NCI-H1694 treated with DMSO at 0.1 percent for 48 hours (cell line): Measurements from ENCODE around the gene CDKAL1.
"Not testable (repeated sequence)": the region's sequence is repeated elsewhere in the genome, so short reads cannot be mapped to it uniquely, and the experiment has no call there.

Experiments
- DNase-seq: peaks from one replicate; lab custom pipeline; 2025; lab: John Stamatoyannopoulos, UW

CDKAL1 gene

GRCh38 chr6:20746024-20746423 lies 211.8 kb downstream of the CDKAL1 start:
- DNase-seq = no peak

DNA sequence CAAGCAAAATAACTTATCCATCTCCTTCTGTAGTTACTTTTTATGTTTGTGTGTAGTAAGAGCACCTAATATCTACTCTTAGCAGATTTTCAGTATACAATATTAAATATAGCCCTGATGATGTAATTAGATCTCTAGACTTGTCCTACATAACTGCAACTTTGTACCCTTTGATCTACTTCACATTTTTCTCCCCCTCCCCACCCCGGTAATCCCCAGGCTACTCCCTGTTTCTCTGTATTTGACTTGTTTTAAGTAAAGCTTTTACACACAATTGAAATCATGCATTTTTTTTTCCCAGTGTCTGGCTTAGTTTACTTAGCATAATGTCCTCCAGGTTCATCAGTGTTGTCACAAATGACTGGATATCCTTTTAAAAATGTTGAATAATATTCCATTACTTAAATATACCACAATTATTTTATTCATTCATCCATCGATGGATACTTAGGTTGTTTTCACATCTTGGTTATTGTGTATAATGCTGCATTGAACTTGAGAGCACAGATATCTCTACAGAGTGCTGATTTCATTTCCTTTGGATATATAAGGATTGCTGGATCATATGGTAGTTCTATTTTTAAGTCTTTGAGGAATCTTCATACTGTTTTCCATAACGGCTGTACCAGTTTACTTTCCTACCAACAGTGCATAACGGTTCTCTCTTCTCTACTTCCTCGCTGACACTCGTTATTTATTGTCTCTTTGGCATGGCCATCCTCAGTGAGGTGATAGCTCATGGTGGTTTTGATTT lies 212.7 kb downstream of the CDKAL1 start:
- DNase-seq = no peak

DNA sequence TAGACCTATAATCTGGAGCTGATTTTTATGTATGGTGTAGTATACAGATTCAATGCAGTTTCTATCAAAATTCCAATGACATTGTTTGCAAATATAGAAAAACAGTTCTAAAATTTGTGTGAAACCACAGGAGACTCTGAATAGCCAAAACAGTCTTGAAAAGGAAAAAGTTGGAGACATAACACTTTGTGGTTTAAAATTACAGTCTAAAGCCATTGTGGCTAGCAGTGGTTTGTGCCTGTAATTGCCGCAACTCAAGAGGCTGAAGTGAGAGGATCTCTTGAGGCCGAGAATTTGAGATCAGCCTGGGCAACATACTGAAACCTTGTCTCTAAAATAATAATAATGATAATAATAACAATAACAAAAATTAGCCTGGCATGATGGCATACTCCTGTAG lies 213.7 kb downstream of the CDKAL1 start:
- DNase-seq = no peak

- DNase-seq = no peak
Observed at GRCh38 chr6:20751293-20751935, 217.2 kb downstream of the CDKAL1 start.

- no peak for DNase-seq
Observed at GRCh38 chr6:20755631-20756030, 221.4 kb downstream of the CDKAL1 start.

DNA sequence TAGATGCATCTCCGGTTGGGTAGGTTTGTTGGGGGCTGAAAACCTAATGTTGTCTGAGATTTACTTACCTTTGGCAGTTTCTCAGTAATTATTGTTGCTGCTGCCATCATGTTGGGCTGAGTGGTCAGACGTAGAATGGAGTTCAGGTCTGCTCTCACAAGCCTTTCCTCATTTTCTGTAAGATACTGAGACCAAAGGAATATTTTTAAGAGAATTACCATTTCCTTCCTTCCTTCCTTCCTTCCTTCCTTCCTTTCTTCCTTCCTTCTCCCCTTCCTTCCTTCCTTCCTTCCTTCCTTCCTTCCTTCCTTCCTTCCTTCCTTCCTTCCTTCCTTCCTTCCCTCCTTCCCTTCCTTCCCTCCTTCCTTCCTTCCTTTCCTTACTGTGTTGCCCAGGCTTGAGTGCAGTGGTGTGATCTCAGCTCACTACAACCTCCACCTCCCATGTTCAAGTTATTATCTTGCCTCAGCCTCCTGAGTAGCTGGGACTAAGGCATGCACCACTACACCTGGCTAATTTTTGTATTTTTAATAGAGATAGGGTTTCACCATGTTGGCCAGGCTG lies 222.4 kb downstream of the CDKAL1 start:
- DNase-seq = not testable (repeated sequence)

DNA sequence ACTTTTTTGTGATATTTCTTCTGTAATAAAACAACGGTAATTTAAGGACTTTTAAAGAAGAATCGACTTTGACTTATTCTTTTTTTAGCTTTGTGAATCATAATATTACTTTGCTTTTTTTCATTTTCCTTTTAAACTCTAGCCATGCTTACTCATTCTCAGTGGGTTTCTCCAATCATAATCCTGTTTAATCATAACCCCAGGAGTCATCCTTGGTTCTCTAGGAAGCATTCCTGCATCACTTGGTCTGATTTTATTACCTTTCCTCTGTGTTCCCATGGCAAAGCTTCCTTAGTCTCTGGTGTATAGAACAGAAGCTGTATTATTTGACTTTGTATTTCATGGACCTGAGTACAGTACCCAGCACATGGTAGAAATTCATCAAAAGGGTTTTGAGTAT lies 223.5 kb downstream of the CDKAL1 start:
- no peak for DNase-seq

GRCh38 chr6:20763296-20763695 lies 229.0 kb downstream of the CDKAL1 start:
- DNase-seq = no peak

- no peak for DNase-seq
Observed at GRCh38 chr6:20769631-20770030, 235.4 kb downstream of the CDKAL1 start.

DNA sequence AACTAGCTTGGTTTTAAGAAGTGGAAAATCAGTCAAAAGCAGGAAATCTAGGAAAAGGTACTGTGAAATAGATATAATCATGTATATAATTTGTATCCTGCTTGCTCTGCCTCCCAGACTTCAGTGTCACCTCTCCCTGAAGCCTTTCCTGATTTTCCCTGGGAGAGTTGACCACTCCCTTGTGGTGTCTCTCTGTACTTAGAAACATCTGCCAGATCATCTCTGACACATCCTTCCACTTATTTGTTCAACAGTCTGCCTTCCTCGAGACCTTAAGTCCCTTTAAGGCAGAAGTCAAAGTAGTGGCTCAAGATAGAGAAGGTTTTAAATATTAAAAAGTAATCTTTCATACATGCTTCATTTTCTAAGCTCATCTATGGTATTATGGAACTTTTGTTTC lies 236.5 kb downstream of the CDKAL1 start:
- no peak for DNase-seq

GRCh38 chr6:20771409-20771808 lies 237.2 kb downstream of the CDKAL1 start:
- no peak for DNase-seq

DNA sequence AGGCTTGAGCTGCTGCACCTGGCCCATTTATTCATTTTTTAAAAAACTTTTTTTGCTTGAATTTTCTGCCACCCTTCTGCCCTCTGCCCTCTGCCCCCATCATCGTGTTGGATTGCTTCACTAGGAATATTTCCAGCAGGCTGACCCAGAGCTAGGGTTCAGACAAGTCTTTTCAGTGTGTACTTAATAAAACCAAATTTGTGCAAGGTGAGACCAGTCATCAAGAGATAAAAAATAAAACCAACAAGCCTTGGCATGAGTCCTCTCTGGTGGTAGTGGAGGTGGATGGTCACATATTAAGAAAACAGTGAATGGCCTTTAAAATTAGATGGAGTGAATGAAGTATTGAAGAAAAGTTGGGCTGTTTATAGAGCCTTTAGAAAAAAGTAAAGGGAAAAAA lies 239.6 kb downstream of the CDKAL1 start:
- no peak for DNase-seq

DNA sequence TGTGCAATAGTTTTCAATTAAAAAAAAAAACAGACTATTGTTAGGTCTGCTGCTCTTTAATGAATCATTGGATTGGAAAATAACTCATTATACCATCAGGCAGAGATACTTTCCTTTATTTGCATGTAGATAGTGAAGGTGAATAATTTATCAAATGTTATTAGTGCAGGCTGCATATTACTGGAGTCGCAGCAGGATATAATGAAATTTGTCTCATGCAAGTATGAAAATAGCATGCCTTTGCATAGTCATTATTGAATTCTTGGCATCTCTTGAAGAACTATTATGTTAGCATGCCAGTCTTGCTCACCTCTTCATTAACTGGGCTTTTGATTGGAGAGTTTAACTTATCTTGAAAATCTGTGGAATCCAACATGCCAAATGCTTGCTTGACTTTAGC lies 241.7 kb downstream of the CDKAL1 start:
- DNase-seq = no peak

DNA sequence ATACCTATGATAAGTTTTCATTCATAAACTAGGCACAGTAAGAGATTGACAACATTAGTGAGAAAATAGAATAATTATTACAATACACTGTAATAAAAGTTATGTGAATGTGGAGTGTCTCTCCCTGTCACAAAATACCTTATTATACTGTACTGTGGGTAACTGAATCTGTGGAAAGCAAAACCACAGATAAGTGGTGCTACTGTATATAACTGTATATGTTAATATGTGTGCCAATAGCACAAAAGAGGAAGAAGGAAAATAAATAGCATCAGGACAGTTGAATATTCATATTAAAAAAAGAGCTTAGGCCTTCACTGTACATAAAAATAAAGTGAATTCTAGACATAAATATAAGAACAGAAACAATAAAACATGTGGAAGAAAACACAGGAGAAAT lies 243.5 kb downstream of the CDKAL1 start:
- DNase-seq = no peak

DNA sequence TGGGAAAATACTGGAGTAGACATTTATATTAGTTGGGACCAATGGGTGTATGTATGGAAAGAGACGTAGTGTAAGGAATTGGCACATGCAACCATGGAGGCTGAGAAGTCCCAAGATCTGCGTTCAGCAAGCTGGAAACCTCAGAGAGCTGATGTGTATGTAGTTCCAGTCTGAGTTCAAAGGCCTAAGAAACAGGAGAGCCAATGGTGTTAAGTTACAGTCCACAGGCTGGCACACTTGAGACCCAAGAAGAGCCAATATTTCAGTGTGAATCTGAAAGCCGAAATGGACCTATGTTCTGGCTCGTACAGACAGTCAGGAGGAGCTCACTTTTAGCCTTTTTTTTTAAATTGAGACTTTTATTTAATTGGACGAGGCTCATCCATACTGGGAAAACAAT lies 244.2 kb downstream of the CDKAL1 start:
- no peak for DNase-seq

DNA sequence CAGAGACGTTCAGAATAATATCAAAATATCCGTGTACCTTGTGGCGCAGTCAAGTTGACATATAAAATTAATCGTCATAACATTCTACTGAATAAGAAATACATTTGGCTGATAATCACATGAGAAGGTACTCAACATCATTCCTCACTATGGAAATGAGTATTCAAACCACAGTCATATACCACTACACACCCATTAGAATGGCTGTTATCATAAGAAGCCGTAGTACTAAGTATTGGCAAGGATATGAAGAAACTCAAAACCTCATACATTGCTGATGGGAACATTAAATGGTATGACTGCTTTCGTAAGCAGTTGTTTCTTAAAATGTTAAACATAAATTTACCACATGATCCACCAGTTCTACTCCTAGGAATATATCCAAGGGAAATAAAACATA lies 244.7 kb downstream of the CDKAL1 start:
- no peak for DNase-seq

- no peak for DNase-seq
Observed at GRCh38 chr6:20789162-20789561, 254.9 kb downstream of the CDKAL1 start.

GRCh38 chr6:20790032-20790791 lies 256.0 kb downstream of the CDKAL1 start:
- DNase-seq = no peak

DNA sequence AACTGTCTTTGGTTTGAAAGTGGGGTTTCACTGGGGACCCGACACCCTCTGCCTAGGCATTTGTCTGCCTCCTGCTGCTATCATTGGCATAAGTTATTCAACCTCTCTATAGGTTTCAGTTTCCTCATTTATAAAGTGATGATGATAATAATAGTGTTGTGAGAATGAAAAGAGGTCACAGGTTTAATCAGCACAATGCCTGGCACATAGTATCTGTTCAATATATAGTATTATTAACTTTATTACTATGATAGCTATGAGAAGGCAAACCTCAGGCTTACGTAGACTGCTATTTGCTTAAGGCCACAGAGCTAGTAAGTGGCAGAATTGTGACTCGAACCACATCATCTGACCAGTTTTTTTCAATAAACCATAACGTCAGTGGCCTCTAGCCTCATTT lies 256.8 kb downstream of the CDKAL1 start:
- no peak for DNase-seq

DNA sequence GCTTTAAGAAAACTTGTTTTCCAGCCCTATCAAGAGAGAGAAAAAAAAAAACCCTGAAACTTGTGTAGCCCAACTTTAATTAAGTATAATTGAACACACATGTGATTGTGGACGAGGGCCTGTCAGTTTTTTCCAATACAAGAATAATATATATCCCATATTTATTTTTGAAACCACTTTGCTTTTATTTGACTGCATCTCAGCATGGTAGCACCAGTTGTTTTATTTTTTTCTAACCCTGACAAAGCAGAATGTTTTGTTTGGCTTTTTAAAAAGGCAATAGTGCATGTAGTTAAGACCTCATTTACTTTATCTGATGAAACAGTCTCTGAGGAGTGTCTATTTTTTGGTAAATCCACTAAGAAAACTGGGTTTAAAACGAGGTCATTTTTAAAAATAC lies 257.7 kb downstream of the CDKAL1 start:
- DNase-seq = no peak

- no peak for DNase-seq
Observed at GRCh38 chr6:20793174-20793573, 258.9 kb downstream of the CDKAL1 start.

- DNase-seq = no peak
Observed at GRCh38 chr6:20797597-20797996, 263.3 kb downstream of the CDKAL1 start.

- DNase-seq = no peak
Observed at GRCh38 chr6:20800229-20800628, 266.0 kb downstream of the CDKAL1 start.
